Measurements from ENCODE around the gene CENPP.

The CENPP gene

DNA sequence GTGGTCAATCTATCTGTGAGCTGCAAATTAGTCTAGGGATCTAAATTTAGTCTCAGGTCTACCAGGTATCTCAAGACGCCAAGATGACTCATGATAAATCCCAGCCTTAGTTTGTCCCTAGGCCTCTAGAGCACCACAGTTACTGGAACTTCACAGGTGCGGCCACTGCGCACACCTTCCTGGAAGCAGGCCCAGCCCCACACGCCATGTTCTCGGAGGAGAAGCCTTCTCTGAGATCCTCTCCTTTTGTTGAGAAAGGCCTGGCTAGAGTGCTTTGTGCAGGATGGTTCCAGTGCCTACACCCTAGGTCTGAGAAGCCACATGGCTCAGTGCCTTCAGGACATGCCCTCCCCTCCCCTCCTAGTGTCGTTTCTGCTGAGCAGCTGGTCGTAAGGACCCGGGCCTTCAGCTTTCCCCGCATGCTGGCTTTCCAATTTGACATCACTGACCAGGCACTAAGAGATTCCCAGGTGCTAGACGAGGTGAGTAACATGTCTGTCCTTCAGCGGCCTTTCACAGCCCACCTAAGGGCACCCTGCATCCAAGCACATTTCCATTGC lies 292.3 kb downstream of the CENPP start:
- no peak for TF ChIP-seq RAD21 (IDR thresholded peaks at IDR 0.05; ENCODE audit: low read depth)
- TF ChIP-seq TAF1 (IDR thresholded peaks at IDR 0.05; ENCODE audit: low read depth) = no peak
- TF ChIP-seq USF1 (IDR thresholded peaks at IDR 0.05) = no peak
- TF ChIP-seq, protein P1, sequence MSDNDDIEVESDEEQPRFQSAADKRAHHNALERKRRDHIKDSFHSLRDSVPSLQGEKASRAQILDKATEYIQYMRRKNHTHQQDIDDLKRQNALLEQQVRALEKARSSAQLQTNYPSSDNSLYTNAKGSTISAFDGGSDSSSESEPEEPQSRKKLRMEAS (IDR thresholded peaks at IDR 0.05) = no peak
- TF ChIP-seq FOXM1 (IDR thresholded peaks at IDR 0.05; ENCODE audit: borderline replicate concordance, low read depth) = no peak
- TF ChIP-seq TCF12 (IDR thresholded peaks at IDR 0.05; ENCODE audit: low read depth) = no peak
- no peak for TF ChIP-seq CREB1 (IDR thresholded peaks at IDR 0.05; ENCODE audit: low read depth)
- TF ChIP-seq EP300 (IDR thresholded peaks at IDR 0.05; ENCODE audit: borderline replicate concordance) = no peak
- TF ChIP-seq YY1 (IDR thresholded peaks at IDR 0.05; ENCODE audit: low read depth) = no peak

- TF ChIP-seq, protein P2, sequence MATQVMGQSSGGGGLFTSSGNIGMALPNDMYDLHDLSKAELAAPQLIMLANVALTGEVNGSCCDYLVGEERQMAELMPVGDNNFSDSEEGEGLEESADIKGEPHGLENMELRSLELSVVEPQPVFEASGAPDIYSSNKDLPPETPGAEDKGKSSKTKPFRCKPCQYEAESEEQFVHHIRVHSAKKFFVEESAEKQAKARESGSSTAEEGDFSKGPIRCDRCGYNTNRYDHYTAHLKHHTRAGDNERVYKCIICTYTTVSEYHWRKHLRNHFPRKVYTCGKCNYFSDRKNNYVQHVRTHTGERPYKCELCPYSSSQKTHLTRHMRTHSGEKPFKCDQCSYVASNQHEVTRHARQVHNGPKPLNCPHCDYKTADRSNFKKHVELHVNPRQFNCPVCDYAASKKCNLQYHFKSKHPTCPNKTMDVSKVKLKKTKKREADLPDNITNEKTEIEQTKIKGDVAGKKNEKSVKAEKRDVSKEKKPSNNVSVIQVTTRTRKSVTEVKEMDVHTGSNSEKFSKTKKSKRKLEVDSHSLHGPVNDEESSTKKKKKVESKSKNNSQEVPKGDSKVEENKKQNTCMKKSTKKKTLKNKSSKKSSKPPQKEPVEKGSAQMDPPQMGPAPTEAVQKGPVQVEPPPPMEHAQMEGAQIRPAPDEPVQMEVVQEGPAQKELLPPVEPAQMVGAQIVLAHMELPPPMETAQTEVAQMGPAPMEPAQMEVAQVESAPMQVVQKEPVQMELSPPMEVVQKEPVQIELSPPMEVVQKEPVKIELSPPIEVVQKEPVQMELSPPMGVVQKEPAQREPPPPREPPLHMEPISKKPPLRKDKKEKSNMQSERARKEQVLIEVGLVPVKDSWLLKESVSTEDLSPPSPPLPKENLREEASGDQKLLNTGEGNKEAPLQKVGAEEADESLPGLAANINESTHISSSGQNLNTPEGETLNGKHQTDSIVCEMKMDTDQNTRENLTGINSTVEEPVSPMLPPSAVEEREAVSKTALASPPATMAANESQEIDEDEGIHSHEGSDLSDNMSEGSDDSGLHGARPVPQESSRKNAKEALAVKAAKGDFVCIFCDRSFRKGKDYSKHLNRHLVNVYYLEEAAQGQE (IDR thresholded peaks at IDR 0.05; ENCODE audit: low read depth) = no peak
- TF ChIP-seq EP300 (IDR thresholded peaks at IDR 0.05; ENCODE audit: borderline replicate concordance) (no peak), TCF12 (IDR thresholded peaks at IDR 0.05; ENCODE audit: low read depth) (no peak)
- TF ChIP-seq, protein P1 (IDR thresholded peaks at IDR 0.05) = no peak
Measured at GRCh38 chr9:92618633-92619225, 293.0 kb downstream of the CENPP start.

DNA sequence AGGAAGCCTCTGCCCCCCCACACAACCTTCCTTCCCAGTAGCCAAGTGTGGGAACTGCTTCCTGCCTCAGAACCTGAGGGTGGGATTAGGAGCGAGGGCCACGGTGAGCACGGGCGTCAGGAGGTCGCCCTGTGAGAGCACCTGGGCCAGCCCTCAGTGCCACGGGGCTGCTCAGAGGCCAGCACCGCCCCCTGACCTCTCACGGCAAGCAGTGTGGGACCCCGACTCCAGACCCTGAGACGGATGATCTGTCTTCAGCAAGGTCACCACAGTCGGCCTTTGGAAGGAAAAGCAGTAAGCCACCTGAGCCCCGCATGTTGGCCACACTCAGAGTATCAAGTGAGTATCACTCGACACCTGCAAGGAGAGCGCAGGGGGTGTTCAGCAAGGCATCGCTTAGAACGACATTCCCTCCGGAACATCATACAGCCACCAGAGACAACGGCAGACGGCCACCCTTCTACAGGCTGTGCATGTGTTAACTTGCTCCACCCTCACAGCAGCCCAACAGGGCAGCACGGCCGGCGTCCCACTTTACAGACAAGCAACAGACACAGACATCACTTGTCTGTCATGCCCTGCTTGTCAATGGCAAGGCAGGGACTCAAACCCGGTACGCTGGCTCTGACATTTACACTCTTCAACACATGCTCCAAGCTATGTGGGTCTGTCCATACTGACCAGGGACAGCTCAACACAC lies 294.0 kb downstream of the CENPP start:
- no peak for TF ChIP-seq EGR1 (IDR thresholded peaks at IDR 0.05)

GRCh38 chr9:92620845-92621244 lies 295.1 kb downstream of the CENPP start:
- no peak for TF ChIP-seq EP300 (IDR thresholded peaks at IDR 0.05; ENCODE audit: borderline replicate concordance)
- no peak for TF ChIP-seq RAD21 (IDR thresholded peaks at IDR 0.05; ENCODE audit: low read depth)
- no peak for TF ChIP-seq CREB1 (IDR thresholded peaks at IDR 0.05; ENCODE audit: low read depth)
- no peak for TF ChIP-seq TAF1 (IDR thresholded peaks at IDR 0.05; ENCODE audit: low read depth)
- no peak for TF ChIP-seq ZBTB7A (IDR thresholded peaks at IDR 0.05; ENCODE audit: low read depth)

GRCh38 chr9:92626484-92626883 lies 300.7 kb downstream of the CENPP start:
- TF ChIP-seq, protein P2 (IDR thresholded peaks at IDR 0.05; ENCODE audit: low read depth) = no peak
- no peak for TF ChIP-seq TCF12 (IDR thresholded peaks at IDR 0.05; ENCODE audit: low read depth)
- no peak for TF ChIP-seq USF1 (IDR thresholded peaks at IDR 0.05)
- no peak for TF ChIP-seq ZBTB7A (IDR thresholded peaks at IDR 0.05; ENCODE audit: low read depth)
- TF ChIP-seq CREB1 (IDR thresholded peaks at IDR 0.05; ENCODE audit: low read depth) = no peak
- TF ChIP-seq TEAD4 (IDR thresholded peaks at IDR 0.05) = no peak
- no peak for TF ChIP-seq CEBPB (IDR thresholded peaks at IDR 0.05)
- no peak for TF ChIP-seq FOXM1 (IDR thresholded peaks at IDR 0.05; ENCODE audit: borderline replicate concordance, low read depth)
- no peak for TF ChIP-seq RAD21 (IDR thresholded peaks at IDR 0.05; ENCODE audit: low read depth)
- no peak for TF ChIP-seq NFIC (IDR thresholded peaks at IDR 0.05)
- no peak for TF ChIP-seq YY1 (IDR thresholded peaks at IDR 0.05; ENCODE audit: low read depth)
- no peak for TF ChIP-seq TAF1 (IDR thresholded peaks at IDR 0.05; ENCODE audit: low read depth)
- TF ChIP-seq EGR1 (IDR thresholded peaks at IDR 0.05) = no peak
- TF ChIP-seq, protein P1 (IDR thresholded peaks at IDR 0.05) = no peak
- no peak for TF ChIP-seq EP300 (IDR thresholded peaks at IDR 0.05; ENCODE audit: borderline replicate concordance)

- TF ChIP-seq, protein P1 (IDR thresholded peaks at IDR 0.05) = no peak
- no peak for TF ChIP-seq TEAD4 (IDR thresholded peaks at IDR 0.05)
- TF ChIP-seq FOXM1 (IDR thresholded peaks at IDR 0.05; ENCODE audit: borderline replicate concordance, low read depth) = no peak
- no peak for TF ChIP-seq YY1 (IDR thresholded peaks at IDR 0.05; ENCODE audit: low read depth)
- TF ChIP-seq EP300 (IDR thresholded peaks at IDR 0.05; ENCODE audit: borderline replicate concordance) = no peak
- TF ChIP-seq TAF1 (IDR thresholded peaks at IDR 0.05; ENCODE audit: low read depth) = no peak
- TF ChIP-seq, protein P2 (IDR thresholded peaks at IDR 0.05; ENCODE audit: low read depth) = no peak
- TF ChIP-seq RAD21 (IDR thresholded peaks at IDR 0.05; ENCODE audit: low read depth) = no peak
- no peak for TF ChIP-seq CEBPB (IDR thresholded peaks at IDR 0.05)
- TF ChIP-seq NFIC (IDR thresholded peaks at IDR 0.05) = no peak
- TF ChIP-seq USF1 (IDR thresholded peaks at IDR 0.05) = no peak
- TF ChIP-seq ZBTB7A (IDR thresholded peaks at IDR 0.05; ENCODE audit: low read depth) = no peak
- TF ChIP-seq TCF12 (IDR thresholded peaks at IDR 0.05; ENCODE audit: low read depth) = no peak
- no peak for TF ChIP-seq CREB1 (IDR thresholded peaks at IDR 0.05; ENCODE audit: low read depth)
- TF ChIP-seq EGR1 (IDR thresholded peaks at IDR 0.05) = no peak
Measured at GRCh38 chr9:92627651-92628050, 301.9 kb downstream of the CENPP start.

All from Ishikawa (cell line).